NT2/D1 (cell line): ENCODE measurements around the gene PDIA6.
"Not testable (repeated sequence)": the region's sequence is repeated elsewhere in the genome, so short reads cannot be mapped to it uniquely, and the experiment has no call there.

ENCODE experiments used
- DNase-seq: peaks from one replicate; pipeline ENCODE4 v3.0.0-alpha.2; 2011; ENCODE audit warnings: low read depth, low spot score
- H3K27me3 ChIP-seq: 2 replicates; pipeline ENCODE4 v1.6.0; 2011; ENCODE audit warnings: mild to moderate bottlenecking; ENCODE audit not compliant: insufficient read length, insufficient read depth
- H3K36me3 ChIP-seq: 2 replicates; pipeline ENCODE4 v1.6.1; 2011; ENCODE audit warnings: mild to moderate bottlenecking, low read length, mixed read lengths; ENCODE audit not compliant: insufficient read depth, insufficient read length
- H3K4me1 ChIP-seq: 2 replicates; pipeline ENCODE4 v1.5.1; 2011; ENCODE audit not compliant: insufficient read depth, insufficient read length
- H3K4me3 ChIP-seq: 2 replicates; pipeline ENCODE4 v1.5.1; 2011; ENCODE audit warnings: low read depth; ENCODE audit not compliant: insufficient read length
- H3K9ac ChIP-seq: 2 replicates; pipeline ENCODE4 v1.6.0; 2011; ENCODE audit warnings: low read depth; ENCODE audit not compliant: insufficient read length
- H3K9me3 ChIP-seq: 2 replicates; pipeline ENCODE4 v1.5.1; 2011; ENCODE audit warnings: mild to moderate bottlenecking, low read length; ENCODE audit not compliant: insufficient read depth
- SUZ12 ChIP-seq: IDR thresholded peaks from 2 replicates; pipeline ENCODE4 v1.6.1; 2011; ENCODE audit not compliant: insufficient read length, insufficient read depth; ENCODE audit errors: extremely low read depth
- YY1 ChIP-seq: IDR thresholded peaks from 2 replicates; pipeline ENCODE4 v1.6.1; 2011; ENCODE audit not compliant: insufficient read length, insufficient read depth
- ZNF274 ChIP-seq: IDR thresholded peaks from 2 replicates; pipeline ENCODE4 v1.6.1; 2011; ENCODE audit warnings: mild to moderate bottlenecking, low read depth, low read length

PDIA6 gene

DNA sequence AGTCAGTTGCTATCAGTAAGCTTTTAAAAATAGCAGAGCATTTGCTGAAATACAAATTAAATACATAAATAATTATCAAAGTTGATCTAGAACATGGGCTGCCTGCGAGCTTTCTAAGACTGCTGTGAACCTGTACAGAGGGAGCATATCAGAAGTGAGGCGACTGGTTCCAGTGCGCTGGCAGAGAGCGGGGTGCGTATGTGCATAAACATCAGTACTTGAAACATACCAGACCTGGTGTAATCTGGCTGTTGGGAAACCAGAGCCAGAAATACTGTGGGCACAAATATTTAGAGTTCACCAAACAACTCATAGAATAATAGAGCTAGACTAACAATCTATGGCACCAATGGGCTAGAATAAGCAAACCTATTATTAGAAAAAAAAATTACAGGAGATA lies 27.3 kb downstream of the PDIA6 start:
- H3K36me3 ChIP-seq = peaks cover 74% of the 10 kb centered on the region
- H3K27me3 ChIP-seq = no peaks in the 10 kb centered on the region
- H3K9ac ChIP-seq = no peak overlapping the region
- H3K9me3 ChIP-seq = no peaks in the 10 kb centered on the region
- H3K4me3 ChIP-seq = no peak overlapping the region
- DNase-seq = no peak
- TF ChIP-seq SUZ12 = no peak
- no peak for TF ChIP-seq ZNF274
- no peak for TF ChIP-seq YY1
- no peaks in the 10 kb centered on the region for H3K4me1 ChIP-seq

- TF ChIP-seq YY1 (no peak), SUZ12 (no peak), ZNF274 (no peak)
- H3K36me3 ChIP-seq = peaks cover 78% of the 10 kb centered on the region
- H3K27me3 ChIP-seq = no peaks in the 10 kb centered on the region
- H3K9me3 ChIP-seq = no peaks in the 10 kb centered on the region
- no peak overlapping the region for H3K9ac ChIP-seq
- H3K4me3 ChIP-seq = no peak overlapping the region
- DNase-seq = no peak
- H3K4me1 ChIP-seq = no peaks in the 10 kb centered on the region
These were observed 27.9 kb downstream of the PDIA6 start for GRCh38 chr2:10784719-10785118.

DNA sequence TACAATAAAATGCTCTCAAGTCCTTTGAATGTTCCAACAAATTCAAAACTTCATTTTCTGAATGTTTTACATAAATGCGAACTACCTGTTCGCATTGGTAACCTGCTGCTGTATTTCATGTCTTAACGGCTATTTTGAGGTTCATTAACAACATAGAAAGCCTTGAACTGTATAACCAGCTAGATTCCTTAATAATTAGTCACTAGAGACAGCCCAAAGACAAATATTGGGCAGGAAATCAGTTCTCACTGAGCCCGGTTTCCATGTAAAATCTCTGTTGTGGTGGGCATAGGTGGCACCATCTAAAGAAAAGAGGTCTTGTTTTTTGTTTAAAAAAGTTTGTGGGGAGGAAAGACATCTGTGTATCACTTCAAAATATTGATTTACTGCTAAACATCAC lies 29.2 kb downstream of the PDIA6 start:
- no peak for DNase-seq
- Histone ChIP-seq H3K27me3 (no peaks in the 10 kb centered on the region), H3K9me3 (no peaks in the 10 kb centered on the region), H3K36me3 (peaks cover 70% of the 10 kb centered on the region), H3K4me3 (no peak overlapping the region), H3K4me1 (no peaks in the 10 kb centered on the region), H3K9ac (no peak overlapping the region)
- no peak for TF ChIP-seq YY1
- TF ChIP-seq SUZ12 = no peak
- TF ChIP-seq ZNF274 = no peak

- Histone ChIP-seq H3K36me3 (peaks cover 68% of the 10 kb centered on the region), H3K4me1 (no peaks in the 10 kb centered on the region), H3K9me3 (no peaks in the 10 kb centered on the region), H3K9ac (no peak overlapping the region), H3K4me3 (no peak overlapping the region), H3K27me3 (no peaks in the 10 kb centered on the region)
- TF ChIP-seq SUZ12 = no peak
- TF ChIP-seq YY1 = no peak
- no peak for TF ChIP-seq ZNF274
- DNase-seq = no peak
These were observed 30.8 kb downstream of the PDIA6 start for GRCh38 chr2:10781746-10782145.

- H3K9me3 ChIP-seq, DNase-seq, H3K9ac ChIP-seq, H3K27me3 ChIP-seq, H3K4me1 ChIP-seq, H3K4me3 ChIP-seq: not testable (repeated sequence)
- peaks cover 61% of the 10 kb centered on the region for H3K36me3 ChIP-seq
These were observed 31.8 kb downstream of the PDIA6 start for GRCh38 chr2:10780821-10781220.

- no peak overlapping the region for H3K4me3 ChIP-seq
- no peak overlapping the region for H3K9ac ChIP-seq
- TF ChIP-seq SUZ12 (no peak), YY1 (no peak), ZNF274 (no peak)
- peaks cover 2% of the 10 kb centered on the region for H3K4me1 ChIP-seq
- H3K36me3 ChIP-seq = peaks cover 59% of the 10 kb centered on the region
- H3K9me3 ChIP-seq = no peaks in the 10 kb centered on the region
- H3K27me3 ChIP-seq = no peaks in the 10 kb centered on the region
- no peak for DNase-seq
These were observed 32.1 kb downstream of the PDIA6 start for GRCh38 chr2:10780491-10780820.

- Histone ChIP-seq H3K27me3 (no peaks in the 10 kb centered on the region), H3K9ac (no peak overlapping the region), H3K36me3 (peaks cover 54% of the 10 kb centered on the region), H3K4me3 (no peak overlapping the region), H3K4me1 (peaks cover 5% of the 10 kb centered on the region), H3K9me3 (no peaks in the 10 kb centered on the region)
- TF ChIP-seq ZNF274 = no peak
- TF ChIP-seq YY1 = no peak
- no peak for TF ChIP-seq SUZ12
- no peak for DNase-seq
These were observed 32.7 kb downstream of the PDIA6 start for GRCh38 chr2:10779776-10780490.
